HCT116 (cell line): Measurements from ENCODE around the gene SLC16A5. TPM values are rescaled to one million over a fixed set of nuclear protein-coding genes. Genes with fewer than 3 reads are reported as not detected.
"Not testable (repeated sequence)": the region's sequence is repeated elsewhere in the genome, so short reads cannot be mapped to it uniquely, and the experiment has no call there.

Experiments used
- ATAC-seq: fragments of 200-7000 bp; cut with Tn5 transposase; 2 replicates; pipeline ENCODE4 v1.9.1; 2020; ENCODE audit warnings: mild to moderate bottlenecking, moderate library complexity
- BruUV-seq: library from RNA; stranded (reverse); fragments of 400-500 nt; replicated peaks from 2 replicates; lab custom pipeline; 2021; lab: Mats Ljungman, UMichigan
- CTCF ChIA-PET: fragments of 300-600 bp; sonication (Branson Sonifier 250); formaldehyde crosslinking; loops from one replicate; lab custom pipeline; 2021; ENCODE audit warnings: antibody characterized with exemption; lab: Charles Lee
- POLR2A ChIA-PET: fragments of 300-600, 350-600 bp; sonication (Branson Sonifier 250); formaldehyde crosslinking; loops from one replicate; lab custom pipeline; 2021; ENCODE audit warnings: antibody characterized with exemption; lab: Charles Lee
- RAD21 ChIA-PET, 2 experiments: fragments of 300-600 bp; sonication (Branson Sonifier 250); formaldehyde crosslinking; loops; one replicate each; lab custom pipeline; 2023; ENCODE audit warnings: low total read pairs in 2 of 2; ENCODE audit not compliant: uncharacterized antibody in 2 of 2, unreplicated experiment in 2 of 2, low non-redundant PET in 1 of 2; lab: Charles Lee
- DNase-seq: peaks from one replicate; pipeline ENCODE4 v3.0.0-alpha.2; 2010; ENCODE audit warnings: low read depth, low spot score
- H2AFZ ChIP-seq: fragments of 200-600 bp; shearing (Covaris generic), sonication (generic); 2 replicates; pipeline ENCODE4 v1.6.1; 2017; ENCODE audit warnings: low read depth, mixed run types, mixed read lengths, antibody characterized with exemption, low read length; ENCODE audit not compliant: poor library complexity, severe bottlenecking
- H3K27ac ChIP-seq: 2 replicates; pipeline ENCODE4 v1.5.1; 2012; ENCODE audit warnings: low read depth, low read length
- H3K27me3 ChIP-seq: fragments of 200-600 bp; sonication (generic); 2 replicates; pipeline ENCODE4 v1.6.1; 2016; ENCODE audit warnings: mixed run types, low read length, mixed read lengths; ENCODE audit not compliant: insufficient read depth
- H3K36me3 ChIP-seq, 2 experiments: fragments of 200-500 bp in 1 of 2; fragments of 200-600 bp in 1 of 2; sonication (Bioruptor generic) in 1 of 2; sonication (generic) in 1 of 2; 2 replicates each; pipeline versions ENCODE4 v1.5.1 to v1.6.1; 2014 to 2016; ENCODE audit warnings: low read length in 2 of 2, inconsistent platforms in 1 of 2, mixed read lengths in 1 of 2, mixed run types in 1 of 2; ENCODE audit not compliant: insufficient read depth in 2 of 2, control insufficient read depth in 1 of 2
- H3K4me1 ChIP-seq, 2 experiments: fragments of 200-600 bp in 1 of 2; sonication (generic) in 1 of 2; 2 replicates each; pipeline versions ENCODE4 v1.5.1 to v1.6.1; 2012 to 2017; ENCODE audit warnings: low read length in 2 of 2, inconsistent platforms in 1 of 2, mild to moderate bottlenecking in 1 of 2, mixed read lengths in 1 of 2, mixed run types in 1 of 2, moderate library complexity in 1 of 2; ENCODE audit not compliant: insufficient read depth in 2 of 2, control insufficient read depth in 1 of 2
- H3K4me2 ChIP-seq: fragments of 200-600 bp; sonication (generic); 2 replicates; pipeline ENCODE4 v1.6.1; 2017; ENCODE audit warnings: mixed run types, low read length, mixed read lengths
- H3K4me3 ChIP-seq, 2 experiments: fragments of 200-600 bp in 1 of 2; sonication (generic) in 1 of 2; replicated peaks in 1 of 2; 2 replicates each; pipeline ENCODE4 v1.5.1; 2011 to 2016; ENCODE audit warnings: low read length in 2 of 2, control low read depth in 1 of 2, low read depth in 1 of 2, mild to moderate bottlenecking in 1 of 2, mixed read lengths in 1 of 2, mixed run types in 1 of 2
- H3K79me2 ChIP-seq: fragments of 200-600 bp; sonication (generic); 2 replicates; pipeline ENCODE4 v1.6.1; 2017; ENCODE audit warnings: mild to moderate bottlenecking, mixed run types, low read length, moderate library complexity, mixed read lengths; ENCODE audit not compliant: insufficient read depth
- H3K9ac ChIP-seq: fragments of 200-600 bp; sonication (generic); 2 replicates; pipeline ENCODE4 v1.6.1; 2016; ENCODE audit warnings: low read length, mixed read lengths
- H3K9me2 ChIP-seq: fragments of 200-600 bp; sonication (generic), shearing (Covaris generic); 2 replicates; pipeline ENCODE4 v1.6.1; 2017; ENCODE audit warnings: mixed run types, mild to moderate bottlenecking, moderate library complexity; ENCODE audit not compliant: insufficient read depth
- H3K9me3 ChIP-seq, 2 experiments: fragments of 200-500 bp in 1 of 2; fragments of 200-600 bp in 1 of 2; sonication (Bioruptor generic) in 1 of 2; sonication (generic) in 1 of 2; 2 replicates each; pipeline ENCODE4 v1.6.1; 2014 to 2017; ENCODE audit warnings: low read length in 2 of 2, mixed read lengths in 2 of 2, inconsistent platforms in 1 of 2, low read depth in 1 of 2, mild to moderate bottlenecking in 1 of 2, mixed run types in 1 of 2, moderate library complexity in 1 of 2; ENCODE audit not compliant: control insufficient read depth in 1 of 2, insufficient read depth in 1 of 2
- H4K20me1 ChIP-seq: fragments of 200-600 bp; sonication (generic), shearing (Covaris generic); 2 replicates; pipeline ENCODE4 v1.6.1; 2017; ENCODE audit warnings: mixed run types, mild to moderate bottlenecking, moderate library complexity; ENCODE audit not compliant: insufficient read depth
- ATF3 ChIP-seq: IDR thresholded peaks from 2 replicates; pipeline ENCODE4 v1.6.1; 2012
- CBX3 ChIP-seq: IDR thresholded peaks from 2 replicates; pipeline ENCODE4 v1.6.1; 2012; ENCODE audit warnings: low read depth
- EZH2 ChIP-seq: fragments of 200-600 bp; sonication (generic); IDR thresholded peaks from 2 replicates; pipeline ENCODE4 v1.6.1; 2017; ENCODE audit warnings: antibody characterized with exemption, mixed run types
- EZH2phosphoT487 ChIP-seq: fragments of 200-600 bp; IDR thresholded peaks from 2 replicates; pipeline ENCODE4 v1.6.1; 2018; ENCODE audit warnings: antibody characterized with exemption, borderline replicate concordance
- FOSL1 ChIP-seq: IDR thresholded peaks from 2 replicates; pipeline ENCODE4 v1.6.1; 2012; ENCODE audit warnings: low read depth
- POLR2AphosphoS5 ChIP-seq: IDR thresholded peaks from 2 replicates; pipeline ENCODE4 v1.6.1; 2011; ENCODE audit warnings: mild to moderate bottlenecking, low read depth, low read length, moderate library complexity
- RAD21 ChIP-seq: IDR thresholded peaks from 2 replicates; pipeline ENCODE4 v1.6.1; 2012; ENCODE audit warnings: low read depth, mild to moderate bottlenecking
- REST ChIP-seq: IDR thresholded peaks from 2 replicates; pipeline ENCODE4 v1.6.1; 2012; ENCODE audit warnings: low read depth
- SP1 ChIP-seq: IDR thresholded peaks from 2 replicates; pipeline ENCODE4 v1.6.1; 2012; ENCODE audit warnings: low read depth
- TCF7L2 ChIP-seq: IDR thresholded peaks from 2 replicates; pipeline ENCODE4 v1.7.0; 2011; ENCODE audit warnings: borderline replicate concordance, inconsistent platforms; ENCODE audit not compliant: insufficient read depth, insufficient read length; ENCODE audit errors: extremely low read depth
- ZBTB33 ChIP-seq: IDR thresholded peaks from 2 replicates; pipeline ENCODE4 v1.6.1; 2011; ENCODE audit warnings: mild to moderate bottlenecking, low read length, moderate library complexity; ENCODE audit not compliant: insufficient replicate concordance; ENCODE audit errors: extremely low read depth
- intact Hi-C: fragments of 100-400 bp; cut with micrococcal nuclease; formaldehyde crosslinking; loops from 2 replicates; pipeline ENCODE4 v1.10.0; 2022
- total RNA-seq: library from RNA; stranded (reverse); gene quantifications from one replicate; pipeline ENCODE4 v1.2.1, GENCODE V29; 2021; ENCODE audit not compliant: unreplicated experiment

Gene SLC16A5
- total RNA-seq, 1 experiment from 2014 or later: 79.3 TPM

- not testable (repeated sequence) for DNase-seq
- CTCF ChIA-PET: interaction anchor here (1.1 to 4.9 kb wide), 3 partner anchors 18 to 68 kb away, joined by 3 to 50 read pairs (median 4); no protein-coding TSS in a partner anchor
Observed at GRCh38 chr17:75133607-75134347, 46.0 kb downstream of the SLC16A5 start.

GRCh38 chr17:75135452-75135851, 47.7 kb downstream of the SLC16A5 start:
- Histone ChIP-seq H3K9me2 (no peaks in the 10 kb centered on the region), H2AFZ (no peak overlapping the region), H3K4me3 (no peak overlapping the region), H3K4me2 (no peak overlapping the region), H3K9me3 (no peaks in the 10 kb centered on the region), H3K79me2 (peaks cover 48% of the 10 kb centered on the region), H4K20me1 (peaks cover 9% of the 10 kb centered on the region; the same call in 1 of the 2 replicates), H3K27me3 (no peaks in the 10 kb centered on the region), H3K4me1 (peaks cover 20 to 50% of the 10 kb centered on the region in 2 experiments; a peak in 3 of 4 replicates), H3K27ac (peak overlapping the region; percentile 1; the same call in 1 of the 2 replicates), H3K9ac (no peak overlapping the region), H3K36me3 (peaks cover 28 to 44% of the 10 kb centered on the region in 2 experiments)
- no peak for DNase-seq
- ChIA-PET RAD21 (no interaction called here), CTCF (no interaction called here), POLR2A (interaction anchor here (1.2 kb wide), 1 partner anchor 10 kb away, joined by 3 read pairs; no protein-coding TSS in a partner anchor)
- BruUV-seq: no TSS peak
- ATAC-seq: no peak
- intact Hi-C loops: no loop called here
- no peak for TF ChIP-seq EZH2
- TF ChIP-seq TCF7L2: no peak
- TF ChIP-seq SP1: no peak
- no peak for TF ChIP-seq ZBTB33
- no peak for TF ChIP-seq CBX3
- TF ChIP-seq REST: no peak
- TF ChIP-seq RAD21: no peak
- TF ChIP-seq ATF3: no peak
- TF ChIP-seq FOSL1: no peak
- TF ChIP-seq EZH2phosphoT487: no peak

More at GRCh38 chr17:75133607-75134347, 46.0 kb downstream of the SLC16A5 start:
- H3K4me3 ChIP-seq, H3K9me3 ChIP-seq: not testable (repeated sequence)
- Histone ChIP-seq H3K79me2 (peaks cover 50% of the 10 kb centered on the region), H3K4me2 (peak overlapping the region; percentile 5), H3K9ac (peak overlapping the region; percentile 17; the same call in 1 of the 2 replicates), H3K27ac (peak overlapping the region; percentile 8), H3K36me3 (peaks cover 15 to 45% of the 10 kb centered on the region in 2 experiments)
- POLR2A ChIA-PET: interaction anchor here (0.6 to 1.8 kb wide), 5 partner anchors 9 to 136 kb away, joined by 3 to 6 read pairs (median 3); no protein-coding TSS in a partner anchor
- peak; percentile 50 for TF ChIP-seq POLR2AphosphoS5
- TF ChIP-seq, all 23 proteins: peak for 1; not testable (repeated sequence) for 22
- intact Hi-C loops, BruUV-seq, ATAC-seq, H3K27me3 ChIP-seq, H4K20me1 ChIP-seq, H3K9me2 ChIP-seq, H2AFZ ChIP-seq: not testable (repeated sequence)
- RAD21 ChIA-PET: interaction anchor here in 1 of 2 experiments (1.6 kb wide), 1 partner anchor 20 kb away, joined by 3 read pairs; no protein-coding TSS in a partner anchor
- peaks cover 23 to 55% of the 10 kb centered on the region in 2 experiments; a peak in 3 of 4 replicates for H3K4me1 ChIP-seq
